Skeletal muscle tissue (tissue), 4 donors: Measurements from ENCODE around the gene SPPL2A. TPM values are rescaled to one million over a fixed set of nuclear protein-coding genes. Genes with fewer than 3 reads are reported as not detected.

Experiments
- H3K27ac ChIP-seq: one replicate; pipeline ENCODE4 v1.7.0; 2013; ENCODE audit warnings: mild to moderate bottlenecking, low read depth, low read length, inconsistent platforms
- H3K27me3 ChIP-seq, 3 donors: one replicate each; pipeline ENCODE4 v1.7.0; 2013; ENCODE audit warnings: low read length in 3 of 3; ENCODE audit not compliant: control insufficient read depth in 3 of 3, insufficient read depth in 3 of 3
- H3K36me3 ChIP-seq, 3 donors: one replicate each; pipeline ENCODE4 v1.7.0; 2013; ENCODE audit warnings: low read length in 3 of 3; ENCODE audit not compliant: control insufficient read depth in 3 of 3, insufficient read depth in 3 of 3
- H3K4me1 ChIP-seq, 3 donors: one replicate each; pipeline ENCODE4 v1.7.0; 2013; ENCODE audit warnings: low read length in 3 of 3, mild to moderate bottlenecking in 3 of 3; ENCODE audit not compliant: control insufficient read depth in 3 of 3, insufficient read depth in 3 of 3
- H3K4me3 ChIP-seq, 3 donors: one replicate each; pipeline ENCODE4 v1.7.0; 2013; ENCODE audit warnings: low read length in 3 of 3
- H3K9ac ChIP-seq, 3 donors: one replicate each; pipeline ENCODE4 v1.7.0; 2013; ENCODE audit warnings: low read length in 3 of 3, mild to moderate bottlenecking in 3 of 3, moderate library complexity in 2 of 3, low read depth in 1 of 3
- H3K9me3 ChIP-seq, 3 donors: one replicate each; pipeline ENCODE4 v1.7.0; 2013; ENCODE audit warnings: low read length in 3 of 3; ENCODE audit not compliant: control insufficient read depth in 3 of 3
- total RNA-seq: library from RNA; depleted of rRNA; stranded (reverse); fragments of >200 nt; gene quantifications from one replicate; pipeline ENCODE4 v1.2.3, GENCODE V29; 2014
- donor health status: Osteomylitis.

Gene SPPL2A
- total RNA-seq, 1 donor from 2014 or later, result 33.4 TPM

DNA sequence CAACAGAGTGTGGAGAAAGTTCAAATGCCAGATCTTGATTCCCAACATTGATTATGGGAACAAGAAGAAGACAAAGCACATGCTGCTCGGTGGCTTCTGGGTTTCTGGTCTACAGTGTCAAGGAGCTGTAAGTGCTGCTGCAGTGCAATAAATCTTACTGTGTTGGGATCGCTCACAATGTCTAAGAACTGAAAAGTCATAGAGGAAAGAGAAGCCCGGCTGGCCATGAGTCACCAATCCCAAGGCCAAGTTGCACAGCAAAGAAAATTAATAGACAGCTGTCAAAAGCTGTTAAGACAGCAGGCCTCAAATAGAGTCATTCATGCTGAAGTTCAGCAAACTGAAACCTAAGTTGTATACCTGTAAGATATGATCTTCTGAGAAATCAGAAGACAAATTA lies 33.2 kb upstream of the SPPL2A start:
- Histone ChIP-seq H3K27me3 (no peaks in the 10 kb centered on the region), H3K9ac (peak overlapping the region in 1 of 3 donors; percentile 61), H3K9me3 (no peaks in the 10 kb centered on the region), H3K27ac (peak overlapping the region; percentile 49), H3K36me3 (no peaks in the 10 kb centered on the region), H3K4me1 (peaks cover 2 to 12% (median 11%) of the 10 kb centered on the region in 3 donors), H3K4me3 (no peak overlapping the region)

DNA sequence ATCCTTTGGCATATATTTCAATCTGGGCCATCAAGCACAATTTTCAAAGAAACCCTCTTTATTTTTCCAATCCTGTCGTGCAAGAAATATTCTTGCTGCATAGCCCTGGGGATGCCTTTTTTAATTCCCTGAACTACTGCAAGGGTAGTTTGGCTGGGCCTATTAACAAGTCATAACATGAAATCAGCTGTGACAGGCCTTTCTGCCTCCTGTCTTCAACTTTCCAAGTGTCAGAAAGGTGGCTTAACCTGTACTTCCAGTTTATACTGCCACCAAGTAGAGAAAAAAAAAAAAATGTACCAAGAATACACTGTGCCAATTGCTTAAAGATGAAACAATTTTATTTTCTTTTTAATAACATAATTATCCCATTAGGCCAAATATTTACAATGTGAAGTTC lies 32.4 kb upstream of the SPPL2A start:
- no peak overlapping the region for H3K4me3 ChIP-seq
- no peak overlapping the region for H3K9ac ChIP-seq
- H3K27ac ChIP-seq, result peak overlapping the region; percentile 49
- no peaks in the 10 kb centered on the region for H3K9me3 ChIP-seq
- H3K4me1 ChIP-seq, result peaks cover 2 to 12% (median 11%) of the 10 kb centered on the region in 3 donors
- no peaks in the 10 kb centered on the region for H3K27me3 ChIP-seq
- H3K36me3 ChIP-seq, result no peaks in the 10 kb centered on the region

DNA sequence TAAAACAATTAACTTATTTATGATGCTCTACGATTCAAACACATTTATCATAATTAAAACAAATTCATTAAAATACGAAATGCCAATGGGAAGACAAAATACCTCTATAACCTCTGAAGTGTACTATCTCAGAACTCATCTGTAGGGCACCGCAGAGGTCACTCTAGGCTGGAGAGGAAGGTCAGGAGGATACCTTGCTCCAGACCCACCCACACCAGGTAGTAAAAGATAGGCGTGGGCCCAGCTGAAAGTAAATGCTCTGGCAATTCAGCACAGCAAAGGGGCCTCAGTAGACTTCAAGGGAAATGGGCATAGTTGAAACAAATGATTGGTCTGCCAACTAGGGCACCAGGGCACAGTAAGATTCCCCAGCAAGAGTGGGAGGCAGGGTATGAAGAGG lies 26.0 kb upstream of the SPPL2A start:
- H3K36me3 ChIP-seq, result no peaks in the 10 kb centered on the region
- peaks cover 0 to 7% (median 2%) of the 10 kb centered on the region in 3 donors for H3K4me1 ChIP-seq
- H3K9me3 ChIP-seq, result no peaks in the 10 kb centered on the region
- no peak overlapping the region for H3K9ac ChIP-seq
- H3K27ac ChIP-seq, result no peak overlapping the region
- H3K27me3 ChIP-seq, result no peaks in the 10 kb centered on the region
- H3K4me3 ChIP-seq, result no peak overlapping the region

DNA sequence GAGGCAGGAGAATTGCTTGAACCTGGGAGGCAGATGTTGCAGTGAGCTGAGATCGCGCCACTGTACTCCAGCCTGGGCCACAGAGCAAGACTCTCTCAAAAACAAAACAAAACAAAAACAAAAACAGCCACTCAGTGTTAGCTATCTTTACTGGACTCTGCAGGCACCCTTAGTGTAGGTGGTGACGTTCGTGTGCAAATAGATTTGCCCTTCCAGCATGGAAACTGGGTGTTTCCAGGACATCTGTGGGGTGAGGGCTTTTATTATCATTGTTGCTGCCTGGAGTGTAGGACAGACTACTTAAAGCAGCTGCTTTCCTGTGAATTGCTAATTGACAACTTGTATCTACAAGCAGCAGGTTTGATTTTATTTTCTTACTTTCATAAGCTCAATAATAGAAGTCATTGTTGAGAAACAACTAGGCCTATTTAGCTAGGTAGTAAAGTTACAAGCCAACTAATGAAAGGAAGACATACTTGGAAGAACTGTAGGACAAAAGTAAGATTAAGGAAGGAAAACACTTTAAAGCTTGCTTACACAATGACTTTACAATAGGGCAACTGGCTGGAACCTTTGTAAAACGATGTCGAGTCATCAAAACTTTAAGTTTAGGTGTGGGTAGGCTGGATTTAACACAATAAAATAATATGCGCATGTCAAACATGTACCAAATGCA lies 25.4 kb upstream of the SPPL2A start:
- no peak overlapping the region for H3K27ac ChIP-seq
- no peaks in the 10 kb centered on the region for H3K36me3 ChIP-seq
- H3K9ac ChIP-seq, result no peak overlapping the region
- H3K4me3 ChIP-seq, result no peak overlapping the region
- H3K4me1 ChIP-seq, result peaks cover 0 to 7% (median 2%) of the 10 kb centered on the region in 3 donors
- no peaks in the 10 kb centered on the region for H3K27me3 ChIP-seq
- H3K9me3 ChIP-seq, result no peaks in the 10 kb centered on the region

DNA sequence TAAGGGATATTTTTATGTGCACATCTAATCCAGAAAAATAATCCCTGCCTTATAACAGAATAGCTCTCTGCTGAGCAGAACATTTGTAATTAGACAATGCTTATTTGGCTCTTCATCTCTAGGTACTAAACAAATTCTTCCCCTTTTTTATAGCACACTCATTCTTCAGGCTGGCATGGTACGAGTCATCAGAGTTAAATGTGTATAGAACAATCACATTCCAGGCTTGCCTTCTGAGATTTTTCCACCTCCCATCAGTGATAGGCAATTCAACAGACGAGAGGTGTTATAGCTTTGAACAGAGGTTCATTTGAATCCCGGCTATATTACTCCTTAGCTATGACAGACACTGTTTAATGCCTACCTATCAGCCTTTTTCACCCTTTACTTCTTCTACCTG lies 21.4 kb upstream of the SPPL2A start:
- no peaks in the 10 kb centered on the region for H3K9me3 ChIP-seq
- no peaks in the 10 kb centered on the region for H3K27me3 ChIP-seq
- H3K4me1 ChIP-seq, result peaks cover 9 to 21% (median 17%) of the 10 kb centered on the region in 3 donors
- no peaks in the 10 kb centered on the region for H3K36me3 ChIP-seq
- H3K27ac ChIP-seq, result peak overlapping the region; percentile 68
- no peak overlapping the region for H3K4me3 ChIP-seq
- peak overlapping the region in 1 of 3 donors; percentile 50 for H3K9ac ChIP-seq

DNA sequence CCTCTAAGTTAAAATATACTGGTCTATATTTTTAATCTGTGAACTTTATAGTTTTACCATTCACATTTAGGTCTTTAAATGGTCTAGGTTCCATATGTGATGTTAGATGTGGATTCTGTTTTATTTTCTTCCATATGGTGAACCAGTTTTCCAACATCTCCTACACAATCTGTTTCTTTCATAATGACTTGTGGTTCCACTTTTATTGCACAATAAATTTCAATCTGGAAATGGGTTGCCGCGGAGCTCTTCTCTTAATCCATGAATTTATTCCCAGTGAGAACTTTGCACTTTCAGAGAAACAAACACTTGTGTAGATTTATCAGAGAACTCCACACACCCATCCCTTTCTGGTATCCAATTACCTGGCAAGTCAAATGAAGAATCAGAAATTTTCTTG lies 20.9 kb upstream of the SPPL2A start:
- Histone ChIP-seq H3K4me1 (peaks cover 12 to 25% (median 20%) of the 10 kb centered on the region in 3 donors), H3K27me3 (no peaks in the 10 kb centered on the region), H3K4me3 (no peak overlapping the region), H3K36me3 (no peaks in the 10 kb centered on the region), H3K9me3 (no peaks in the 10 kb centered on the region), H3K27ac (peak overlapping the region; percentile 68), H3K9ac (no peak overlapping the region)

DNA sequence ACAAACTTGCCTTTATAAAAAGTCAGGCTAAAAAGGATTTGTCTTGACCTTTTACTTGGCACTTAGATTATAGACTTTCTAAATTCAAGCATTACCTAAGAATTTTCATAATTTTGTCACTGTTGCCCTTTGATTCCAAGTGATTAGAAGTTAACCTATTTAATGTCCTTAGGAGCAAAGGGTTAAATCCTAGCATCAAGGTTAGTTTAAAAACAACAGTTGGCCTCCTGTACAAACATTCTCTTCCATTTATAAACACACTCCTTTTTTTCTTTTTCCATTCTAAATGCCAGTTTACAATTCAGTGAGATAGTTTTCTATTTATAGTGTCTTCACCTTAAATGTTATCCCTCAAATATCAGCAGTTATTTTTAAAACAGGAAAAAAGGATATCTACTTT lies 18.4 kb upstream of the SPPL2A start:
- Histone ChIP-seq H3K27ac (peak overlapping the region; percentile 44), H3K27me3 (no peaks in the 10 kb centered on the region), H3K36me3 (peaks cover 0 to 2% (median 0%) of the 10 kb centered on the region in 3 donors), H3K9ac (no peak overlapping the region), H3K4me1 (peaks cover 18 to 33% (median 27%) of the 10 kb centered on the region in 3 donors), H3K9me3 (no peaks in the 10 kb centered on the region), H3K4me3 (no peak overlapping the region)

DNA sequence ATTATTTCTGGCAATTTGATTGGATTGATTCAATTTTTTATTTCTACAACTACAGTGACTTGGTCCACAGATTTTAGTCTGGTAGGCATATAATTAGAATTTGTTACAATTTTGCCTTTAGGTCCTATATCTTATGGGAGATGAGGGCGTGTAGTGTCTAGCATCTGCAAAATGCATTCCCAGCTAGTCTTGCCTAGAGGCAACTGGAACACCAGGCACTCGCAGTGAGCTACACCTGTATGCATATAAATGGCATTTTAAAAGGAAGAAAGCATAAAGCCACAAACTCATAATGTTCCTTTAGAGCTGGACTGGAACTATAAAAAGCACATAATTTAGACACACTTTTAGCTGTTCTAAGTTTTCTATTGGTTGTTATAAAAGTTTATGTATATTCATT lies 17.9 kb upstream of the SPPL2A start:
- no peaks in the 10 kb centered on the region for H3K9me3 ChIP-seq
- H3K36me3 ChIP-seq, result peaks cover 0 to 2% (median 0%) of the 10 kb centered on the region in 3 donors
- H3K4me3 ChIP-seq, result no peak overlapping the region
- H3K27ac ChIP-seq, result peak overlapping the region; percentile 44
- peaks cover 18 to 33% (median 28%) of the 10 kb centered on the region in 3 donors for H3K4me1 ChIP-seq
- H3K27me3 ChIP-seq, result no peaks in the 10 kb centered on the region
- no peak overlapping the region for H3K9ac ChIP-seq

DNA sequence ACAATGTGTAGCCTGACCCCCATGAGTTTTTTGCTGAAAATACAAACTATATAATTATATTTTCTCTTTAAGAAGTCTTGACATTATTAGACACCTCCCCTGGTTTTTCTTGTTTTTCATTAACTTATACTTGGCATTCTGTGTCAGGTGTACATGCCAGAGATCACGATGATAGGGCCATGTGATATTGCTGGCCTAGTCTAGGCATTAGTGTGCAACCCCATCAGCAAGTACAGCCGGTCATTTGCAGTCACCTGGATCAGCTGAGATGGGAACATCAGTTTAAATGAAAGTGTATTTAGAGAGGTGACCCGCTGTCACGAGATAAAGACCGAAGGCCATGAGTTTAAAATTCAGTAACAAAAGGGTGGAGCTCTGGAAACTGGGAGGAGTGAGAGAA lies 12.6 kb upstream of the SPPL2A start:
- peaks cover 0 to 3% (median 2%) of the 10 kb centered on the region in 3 donors for H3K36me3 ChIP-seq
- no peaks in the 10 kb centered on the region for H3K9me3 ChIP-seq
- no peak overlapping the region for H3K27ac ChIP-seq

DNA sequence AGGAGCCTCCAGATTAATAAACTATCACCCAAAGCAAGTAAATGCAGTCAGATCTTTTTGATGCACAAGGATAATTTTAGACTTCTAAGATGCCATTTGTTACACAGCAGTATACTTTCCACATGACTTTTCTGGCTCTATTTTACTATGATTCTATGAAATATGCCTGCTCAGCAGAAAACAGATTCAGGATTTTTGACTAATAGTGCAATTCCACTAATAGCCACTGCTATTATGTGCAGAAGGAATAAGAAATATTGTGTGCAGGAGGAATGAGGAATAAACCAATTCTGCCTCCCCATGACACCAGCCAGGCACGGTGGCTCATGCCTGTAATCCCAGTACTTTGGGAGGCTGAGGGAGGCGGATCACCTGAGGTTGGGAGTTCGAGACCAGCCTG lies 11.5 kb upstream of the SPPL2A start:
- peaks cover 0 to 3% (median 2%) of the 10 kb centered on the region in 3 donors for H3K36me3 ChIP-seq
- no peak overlapping the region for H3K27ac ChIP-seq

More for the DNA sequence above, 12.6 kb upstream of the SPPL2A start:
- peaks cover 21 to 34% (median 22%) of the 10 kb centered on the region in 3 donors for H3K4me1 ChIP-seq
- no peaks in the 10 kb centered on the region for H3K27me3 ChIP-seq
- H3K9ac ChIP-seq, result no peak overlapping the region
- no peak overlapping the region for H3K4me3 ChIP-seq

More for the DNA sequence above, 11.5 kb upstream of the SPPL2A start:
- Histone ChIP-seq H3K4me1 (peaks cover 19 to 27% (median 20%) of the 10 kb centered on the region in 3 donors), H3K27me3 (no peaks in the 10 kb centered on the region), H3K9ac (no peak overlapping the region), H3K4me3 (no peak overlapping the region), H3K9me3 (no peaks in the 10 kb centered on the region)
